Measurements from ENCODE around the gene NXF1.
"Not testable (repeated sequence)": the region's sequence is repeated elsewhere in the genome, so short reads cannot be mapped to it uniquely, and the experiment has no call there.

The NXF1 gene

DNA sequence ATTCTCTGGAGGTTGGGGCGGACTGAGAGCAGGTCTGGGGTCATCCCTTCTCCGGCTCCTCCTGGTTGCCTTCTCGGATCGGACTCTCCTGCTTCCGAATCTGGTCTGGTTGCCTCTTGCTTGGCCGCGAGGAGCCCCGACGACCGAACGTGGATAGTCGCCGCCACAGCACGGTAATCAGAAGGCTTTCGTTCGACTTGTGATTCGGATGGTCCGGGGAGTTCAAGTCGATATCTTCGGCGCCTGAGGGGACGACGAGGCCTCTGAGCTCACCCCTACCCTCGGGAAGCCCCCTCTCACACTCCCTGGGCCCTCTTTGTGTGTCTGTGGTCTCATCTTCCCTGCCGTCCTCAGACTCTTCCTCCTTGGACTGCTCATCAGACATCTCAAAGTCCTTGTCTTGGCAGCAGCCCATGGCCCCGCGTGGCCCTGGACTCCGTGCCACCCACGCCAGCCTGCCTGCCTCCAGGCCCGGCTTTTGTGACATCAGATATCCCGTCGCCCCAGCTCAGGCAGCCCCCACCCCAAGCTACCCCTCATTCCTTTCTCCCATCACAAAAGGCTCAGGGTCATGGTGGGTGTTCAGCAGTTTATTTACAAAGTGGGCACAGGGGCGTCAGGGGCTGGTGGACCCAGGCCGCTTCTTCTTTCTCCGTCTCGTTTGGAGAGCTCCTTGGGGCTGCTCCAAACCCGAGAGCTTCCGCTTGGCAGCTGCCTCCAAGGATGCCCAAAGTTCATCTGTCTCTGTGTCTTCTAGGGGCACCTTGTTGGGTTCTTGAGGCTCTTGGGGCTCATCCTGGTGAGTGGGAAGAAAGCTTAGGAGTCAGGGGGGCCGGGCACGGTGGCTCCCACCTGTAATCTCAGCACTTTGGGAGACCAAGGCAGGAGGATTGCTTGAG, 27.3 kb upstream of the NXF1 start, which contains the start of gene TEX54:
TEX54 (minus strand) TSS at position 506 of the 899 bp plus-strand sequence.
- DNase-seq (ENCODE audit: low read depth in 3 of 3) = no peak

DNA sequence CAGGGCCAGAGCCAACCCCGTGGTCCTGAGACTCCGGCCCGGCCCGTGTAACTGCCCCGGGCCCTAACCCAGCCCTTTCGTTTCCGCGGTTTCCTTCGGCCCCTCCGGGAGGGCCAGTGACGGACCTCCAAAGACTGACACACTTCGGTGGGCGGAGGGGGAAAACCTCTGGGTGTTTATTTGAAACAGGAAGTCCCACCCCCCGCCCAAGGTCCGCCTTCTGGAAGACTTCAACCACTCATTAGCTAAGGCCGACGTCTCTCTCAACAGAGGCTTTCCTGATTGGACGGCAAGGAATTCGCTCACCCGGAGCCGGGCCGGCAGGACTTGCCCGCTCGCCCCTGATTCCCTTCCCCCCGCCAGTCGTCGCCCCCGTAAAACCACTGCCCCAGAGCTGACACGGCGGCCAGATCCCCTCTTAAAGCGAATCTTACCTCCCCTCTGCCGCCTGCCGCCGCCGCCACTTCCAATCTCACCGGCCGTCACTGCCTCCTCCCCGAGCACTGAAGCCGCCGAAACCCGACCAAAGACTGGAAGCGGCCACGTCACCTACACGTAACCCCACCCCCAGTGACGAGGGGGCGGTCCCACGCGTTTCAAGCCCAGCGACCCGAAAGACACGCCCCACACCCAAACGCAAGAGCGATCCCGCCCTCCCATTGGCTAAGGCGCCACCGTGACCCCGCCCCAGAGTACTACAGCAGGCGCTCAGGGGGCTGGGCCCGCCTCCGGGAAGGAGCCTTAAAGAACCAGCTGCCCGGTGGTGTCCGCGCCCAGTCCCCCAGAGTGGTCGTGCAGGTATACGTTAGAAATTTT, 26.5 kb upstream of the NXF1 start, which contains the start of gene STX5:
STX5 (minus strand) TSS at position 532 of the 816 bp plus-strand sequence. CDS start 808 bp downstream, outside the sequence.
- peak; percentile 99 to 100 (median 99) for DNase-seq (ENCODE audit: low read depth in 3 of 3)

- no peak for DNase-seq (ENCODE audit: low read depth in 3 of 3)
Measured at GRCh38 chr11:62830904-62831519, 25.8 kb upstream of the NXF1 start.

GRCh38 chr11:62828130-62828529, 22.9 kb upstream of the NXF1 start:
- DNase-seq (ENCODE audit: low read depth in 3 of 3) = not testable (repeated sequence)

GRCh38 chr11:62823677-62824076, 18.4 kb upstream of the NXF1 start:
- DNase-seq (ENCODE audit: low read depth in 3 of 3) = no peak

DNA sequence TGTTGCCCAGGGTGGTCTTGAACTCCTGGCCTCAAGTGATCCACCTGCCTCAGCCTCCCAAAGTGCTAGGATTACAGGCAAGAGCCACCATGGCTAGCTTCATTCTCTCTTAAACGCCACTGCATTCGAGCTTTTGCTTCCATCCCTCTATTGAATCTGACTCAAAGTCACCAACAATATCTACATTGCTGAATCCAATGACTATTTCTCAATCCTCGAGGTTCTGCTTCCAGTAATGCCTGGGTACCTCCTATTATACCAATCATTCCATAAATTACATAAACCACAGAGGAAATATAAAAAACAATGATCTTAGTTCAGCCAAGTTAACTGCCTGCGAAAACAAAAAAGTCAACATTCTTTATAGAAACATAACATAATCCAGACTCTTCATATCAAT, 11.9 kb upstream of the NXF1 start:
- no peak for DNase-seq (ENCODE audit: low read depth in 3 of 3)

DNA sequence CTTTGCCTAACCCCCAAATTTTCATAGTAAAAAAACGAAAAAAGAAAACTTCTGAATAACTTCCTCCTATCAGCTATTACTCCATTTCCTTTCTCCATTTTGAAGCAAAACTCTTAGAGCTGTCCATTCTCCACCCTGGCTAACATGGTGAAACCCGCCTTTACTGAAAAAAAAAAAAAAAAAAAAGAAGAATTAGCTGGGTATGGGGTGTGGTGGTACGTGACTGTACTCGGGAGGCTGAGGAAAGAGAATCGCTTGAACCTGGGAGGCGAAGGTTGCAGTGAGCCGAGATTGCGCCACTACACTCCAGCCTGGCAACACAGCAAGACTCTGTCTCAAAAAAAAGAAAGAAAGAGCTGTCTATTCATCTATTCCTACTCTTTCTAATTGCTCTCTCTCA, 11.3 kb upstream of the NXF1 start:
- no peak for DNase-seq (ENCODE audit: low read depth in 3 of 3)

DNA sequence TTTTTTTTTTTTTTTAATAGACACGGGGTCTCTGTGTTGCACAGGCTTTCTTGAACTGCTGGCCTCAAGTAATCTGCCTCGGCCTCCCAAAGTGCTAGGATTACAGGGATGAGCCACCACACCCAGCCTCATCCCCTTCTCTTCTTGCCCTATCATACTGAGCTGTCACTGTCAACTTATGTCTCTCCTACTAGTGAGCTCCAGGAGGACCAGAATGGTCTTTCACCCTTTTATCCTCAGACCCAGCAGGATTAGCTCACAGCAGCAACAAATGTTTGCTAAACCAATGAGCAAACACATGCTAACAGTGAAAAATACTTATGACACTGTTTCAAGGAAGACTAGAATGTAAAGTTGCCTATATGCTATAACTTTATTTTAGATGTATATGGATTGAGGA, 6.4 kb upstream of the NXF1 start:
- DNase-seq (ENCODE audit: low read depth in 3 of 3) = no peak

DNA sequence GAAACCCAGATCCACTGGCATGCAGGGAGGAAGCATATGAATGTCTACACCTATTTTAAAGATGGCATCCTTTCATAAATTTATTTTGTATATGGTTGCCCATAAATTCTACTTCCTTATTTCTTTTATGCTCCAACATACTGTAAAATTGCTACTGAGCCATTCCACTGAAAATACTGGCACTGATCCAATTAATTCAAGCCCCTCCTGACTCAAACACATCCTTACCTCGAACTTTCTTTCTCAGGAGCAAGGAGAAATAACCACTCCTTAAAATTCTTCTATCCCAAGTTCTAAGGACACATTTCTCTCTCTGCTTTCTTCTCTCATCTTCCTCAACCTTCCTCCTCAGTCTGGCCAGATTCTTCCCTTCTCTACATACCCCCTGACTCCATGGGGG, 5.5 kb upstream of the NXF1 start:
- no peak for DNase-seq (ENCODE audit: low read depth in 3 of 3)

DNA sequence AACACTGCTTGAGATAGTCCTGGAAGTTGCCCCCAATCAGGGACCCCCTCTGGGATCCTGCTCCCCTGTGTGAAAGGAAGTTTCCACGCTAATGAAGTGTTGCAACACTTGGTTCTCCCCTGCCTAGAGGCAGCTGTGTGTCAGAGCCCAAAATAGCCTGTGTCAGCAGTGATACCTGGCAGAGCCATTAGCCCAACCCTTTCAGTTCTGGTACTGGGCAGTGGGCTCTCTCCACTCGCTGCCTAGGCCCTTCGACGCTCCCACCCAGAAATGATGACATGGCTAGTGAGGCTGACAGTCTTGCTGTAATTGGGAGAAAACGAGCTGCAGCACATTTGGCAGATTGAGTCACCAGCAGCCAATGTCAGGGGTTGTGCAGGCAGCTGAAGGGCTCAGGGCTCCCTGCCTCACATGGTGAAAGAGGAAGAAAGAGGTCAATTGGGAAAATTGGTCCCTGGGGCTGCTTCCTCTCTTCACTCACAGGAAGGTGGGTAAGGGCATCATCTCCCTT, 1.4 kb upstream of the NXF1 start:
- DNase-seq (ENCODE audit: low read depth in 3 of 3) = no peak

DNA sequence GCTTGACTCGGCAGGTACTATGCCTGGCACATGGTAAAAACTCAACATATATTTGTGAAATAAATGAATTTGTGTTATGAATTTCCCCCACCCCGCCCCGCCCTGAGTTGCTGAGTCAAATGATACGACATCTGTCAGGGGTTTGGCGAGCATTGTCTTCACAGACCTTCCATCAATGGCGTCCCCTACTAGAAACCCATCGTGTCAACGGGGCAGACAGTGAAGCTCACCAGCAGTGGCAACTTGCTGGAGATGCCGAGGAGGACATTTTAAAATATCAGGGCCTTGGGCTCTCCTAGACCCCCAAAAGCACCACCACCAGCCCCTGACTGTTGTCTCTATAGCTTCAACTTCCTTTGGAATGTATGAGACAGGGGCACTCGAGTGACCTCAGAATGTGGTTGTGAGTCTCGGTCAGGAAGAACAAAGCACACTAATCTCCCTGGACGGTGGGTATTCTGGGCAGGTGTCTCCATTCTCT, 761 bp upstream of the NXF1 start:
- DNase-seq (ENCODE audit: low read depth in 3 of 3) = no peak

- no peak for DNase-seq (ENCODE audit: low read depth in 3 of 3)
Measured at GRCh38 chr11:62804310-62805075, 747 bp downstream of the NXF1 start.

GRCh38 chr11:62801071-62801470, 4.2 kb downstream of the NXF1 start:
- DNase-seq (ENCODE audit: low read depth in 3 of 3) = no peak

DNA sequence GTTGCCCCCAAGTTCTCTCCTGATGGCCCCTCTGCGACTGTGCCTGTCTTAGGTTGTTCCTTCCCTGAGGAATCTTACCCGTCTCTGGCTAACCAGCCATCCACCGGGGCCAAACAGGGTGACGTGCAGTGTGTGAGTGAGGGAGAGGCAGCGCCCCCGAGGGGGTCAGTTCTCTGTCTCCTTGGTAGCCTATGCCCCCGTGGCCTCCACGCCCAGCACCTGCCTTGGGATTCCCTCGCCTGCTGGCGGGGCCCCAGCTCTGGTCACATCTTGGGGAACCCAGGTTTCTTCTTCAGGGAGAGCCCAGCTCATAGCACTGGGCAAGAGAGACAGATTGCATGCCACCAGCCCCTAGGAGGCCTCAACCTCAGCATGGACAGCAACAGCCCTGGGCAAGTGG, 5.8 kb downstream of the NXF1 start:
- DNase-seq (ENCODE audit: low read depth in 3 of 3) = no peak

DNA sequence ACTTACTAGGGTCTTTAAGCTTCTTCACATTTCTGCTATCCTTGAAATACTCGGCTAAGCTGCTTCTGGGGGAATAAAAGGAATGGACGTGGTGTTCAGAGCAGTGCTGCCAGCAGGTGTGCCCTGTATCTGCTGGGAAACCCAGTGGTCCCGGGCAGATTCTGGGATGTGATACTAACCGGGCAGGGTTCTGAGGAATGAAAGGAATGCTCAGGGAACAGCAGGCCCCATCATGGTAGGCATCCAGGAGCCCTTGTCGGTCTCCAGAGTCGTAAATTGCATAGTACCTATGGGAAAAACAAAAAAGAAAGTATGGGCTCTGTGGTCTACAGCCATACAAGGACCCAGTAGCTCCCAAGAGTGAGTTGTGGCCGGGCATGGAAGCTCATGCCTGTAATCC, 9.0 kb downstream of the NXF1 start:
- no peak for DNase-seq (ENCODE audit: low read depth in 3 of 3)

- DNase-seq (ENCODE audit: low read depth in 3 of 3) = no peak
Measured at GRCh38 chr11:62794201-62794775, 11.0 kb downstream of the NXF1 start.

GRCh38 chr11:62792202-62792575, 13.1 kb downstream of the NXF1 start:
- no peak for DNase-seq (ENCODE audit: low read depth in 3 of 3)

GRCh38 chr11:62791501-62792201, 13.6 kb downstream of the NXF1 start, which contains the start of gene TMEM223:
TSS of gene TMEM223 (minus strand) at chr11:62792006. CDS start at chr11:62791994, 12 bp downstream.
- DNase-seq (ENCODE audit: low read depth in 3 of 3) = peak; percentile 75 to 89 (median 79)

DNA sequence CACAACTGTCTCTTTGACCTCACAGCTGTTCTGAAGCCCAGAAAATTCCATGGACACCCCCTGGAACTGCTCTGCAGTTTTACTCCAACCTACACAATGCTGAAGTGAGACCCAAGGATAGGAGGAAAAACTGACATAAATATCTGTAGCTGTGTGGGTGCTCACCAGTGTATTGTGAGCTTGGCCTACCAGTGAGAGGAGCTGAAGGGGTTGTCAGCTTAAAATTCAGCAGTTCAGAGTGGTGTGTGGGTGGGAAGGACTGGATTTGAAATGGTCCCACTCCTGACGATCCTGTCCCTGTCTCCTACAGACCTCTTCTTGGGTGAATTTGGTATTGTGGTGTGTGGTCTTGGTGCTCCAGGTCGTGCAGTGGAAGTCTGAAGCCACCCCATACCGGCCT, 15.7 kb downstream of the NXF1 start:
- DNase-seq (ENCODE audit: low read depth in 3 of 3) = no peak

GRCh38 chr11:62788991-62789390, 16.2 kb downstream of the NXF1 start:
- DNase-seq (ENCODE audit: low read depth in 3 of 3) = no peak
